ENCODE results near the gene GUCY1A2. TPM values are rescaled to one million over a fixed set of nuclear protein-coding genes. Genes with fewer than 3 reads are reported as not detected.

The GUCY1A2 gene
- total and polyA plus RNA-seq, 12 donors = 0.68 to 18.5 (median 8.1) TPM

DNA sequence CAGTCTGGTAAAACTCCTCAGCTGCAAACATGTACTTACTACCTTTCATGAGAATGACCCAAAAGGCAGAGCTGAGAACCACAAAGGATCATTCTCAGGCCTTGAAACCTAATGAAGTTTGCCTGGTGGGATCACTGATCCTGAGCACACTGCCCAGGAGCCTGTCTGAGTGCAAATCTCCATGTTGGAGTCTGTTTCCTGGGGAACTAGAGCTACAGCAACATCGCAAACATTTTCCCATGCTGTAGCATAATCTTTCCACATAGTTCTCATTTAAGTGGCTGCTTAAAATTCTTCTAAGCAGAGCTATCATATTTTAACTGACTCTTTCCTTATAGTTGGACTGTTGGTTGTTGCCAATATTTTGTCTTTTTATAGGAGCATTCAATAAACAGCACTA lies 58.5 kb downstream of the GUCY1A2 start:
- intact Hi-C loops (cut with DNase I) = no loop called here

DNA sequence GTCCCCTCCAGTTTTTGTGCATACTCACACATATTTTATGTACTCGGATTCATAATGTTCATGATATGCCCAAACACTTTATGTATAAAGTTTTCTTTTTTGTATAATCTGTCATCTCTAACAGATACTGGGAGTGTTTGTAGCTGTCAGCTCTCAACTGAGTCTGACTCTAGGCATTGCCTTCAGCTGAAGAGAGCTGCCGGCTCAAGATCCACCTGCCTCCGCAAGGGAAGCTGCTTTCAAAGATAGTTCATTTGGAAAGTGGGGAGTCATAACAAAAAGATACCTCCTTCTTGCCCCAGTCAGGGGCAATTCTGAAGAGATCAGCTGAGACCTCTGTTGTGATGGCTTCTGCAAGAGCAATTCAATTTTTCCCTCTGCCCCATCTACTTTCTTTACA lies 58.9 kb downstream of the GUCY1A2 start:
- H3K36me3 ChIP-seq = no peaks in the 10 kb centered on the region
- DNase-seq (no peak), ATAC-seq (no peak)
- no peaks in the 10 kb centered on the region for H3K9me3 ChIP-seq
- TF ChIP-seq, protein P1, sequence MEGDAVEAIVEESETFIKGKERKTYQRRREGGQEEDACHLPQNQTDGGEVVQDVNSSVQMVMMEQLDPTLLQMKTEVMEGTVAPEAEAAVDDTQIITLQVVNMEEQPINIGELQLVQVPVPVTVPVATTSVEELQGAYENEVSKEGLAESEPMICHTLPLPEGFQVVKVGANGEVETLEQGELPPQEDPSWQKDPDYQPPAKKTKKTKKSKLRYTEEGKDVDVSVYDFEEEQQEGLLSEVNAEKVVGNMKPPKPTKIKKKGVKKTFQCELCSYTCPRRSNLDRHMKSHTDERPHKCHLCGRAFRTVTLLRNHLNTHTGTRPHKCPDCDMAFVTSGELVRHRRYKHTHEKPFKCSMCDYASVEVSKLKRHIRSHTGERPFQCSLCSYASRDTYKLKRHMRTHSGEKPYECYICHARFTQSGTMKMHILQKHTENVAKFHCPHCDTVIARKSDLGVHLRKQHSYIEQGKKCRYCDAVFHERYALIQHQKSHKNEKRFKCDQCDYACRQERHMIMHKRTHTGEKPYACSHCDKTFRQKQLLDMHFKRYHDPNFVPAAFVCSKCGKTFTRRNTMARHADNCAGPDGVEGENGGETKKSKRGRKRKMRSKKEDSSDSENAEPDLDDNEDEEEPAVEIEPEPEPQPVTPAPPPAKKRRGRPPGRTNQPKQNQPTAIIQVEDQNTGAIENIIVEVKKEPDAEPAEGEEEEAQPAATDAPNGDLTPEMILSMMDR (IDR thresholded peaks at IDR 0.05) = no peak
- H3K27me3 ChIP-seq = no peaks in the 10 kb centered on the region
- intact Hi-C loops (cut with DNase I) = no loop called here
- H3K27ac ChIP-seq = no peak overlapping the region
- H3K4me1 ChIP-seq = peaks cover 0 to 26% (median 8%) of the 10 kb centered on the region in 9 donors
- no peak overlapping the region for H3K4me3 ChIP-seq
- 69 to 70% methylated on average over 3 of the region's 3 CpGs for WGBS, 2 donors

More for the DNA sequence above, 58.5 kb downstream of the GUCY1A2 start:
- no peaks in the 10 kb centered on the region for H3K27me3 ChIP-seq
- DNase-seq (no peak), ATAC-seq (peak in 1 of 8 donors; percentile 45)
- WGBS, 2 donors = 41 to 47% methylated on average over 1 of the region's 1 CpG
- H3K36me3 ChIP-seq = no peaks in the 10 kb centered on the region
- H3K27ac ChIP-seq = no peak overlapping the region
- H3K4me1 ChIP-seq = peaks cover 0 to 26% (median 8%) of the 10 kb centered on the region in 9 donors
- TF ChIP-seq, protein P1 (IDR thresholded peaks at IDR 0.05) = no peak
- H3K9me3 ChIP-seq = no peaks in the 10 kb centered on the region
- no peak overlapping the region for H3K4me3 ChIP-seq

DNA sequence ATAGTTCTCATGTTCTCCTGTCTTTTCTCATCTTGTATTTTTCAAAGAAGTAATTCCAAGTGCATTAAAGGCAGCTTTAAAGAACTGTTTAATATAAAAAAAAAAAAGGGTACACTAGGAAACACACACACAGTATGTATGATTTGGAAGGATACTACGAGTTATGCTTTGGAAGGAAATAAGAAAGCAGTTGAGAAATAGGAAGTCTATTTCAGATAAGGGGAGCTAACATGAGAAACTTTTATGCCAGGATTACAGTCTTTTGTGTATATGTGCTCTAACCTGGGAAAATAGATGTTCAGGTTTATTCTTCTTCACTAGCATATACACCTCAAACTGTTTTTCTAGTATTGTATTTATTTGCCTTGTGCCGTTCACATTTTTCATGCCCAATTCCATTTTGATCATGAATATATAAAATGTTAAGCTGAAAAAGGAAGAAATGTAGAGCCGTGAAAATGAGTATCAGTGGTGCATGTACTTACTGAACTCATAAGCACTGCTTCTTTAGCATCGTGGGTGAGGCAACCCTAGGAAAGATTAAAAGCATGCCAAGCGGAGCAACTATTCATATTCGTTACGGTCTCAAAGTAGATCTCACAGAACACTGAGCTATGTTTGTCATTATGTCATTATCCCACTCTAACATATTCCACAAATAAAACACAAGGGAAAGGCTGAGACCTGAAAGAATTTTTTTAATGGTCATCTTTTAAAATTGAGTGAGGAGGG lies 59.6 kb downstream of the GUCY1A2 start:
- intact Hi-C loops (cut with DNase I) = no loop called here
- TF ChIP-seq, protein P1 (IDR thresholded peaks at IDR 0.05) = no peak
- no peaks in the 10 kb centered on the region for H3K9me3 ChIP-seq
- no peaks in the 10 kb centered on the region for H3K27me3 ChIP-seq
- 29 to 33% methylated on average over 7 of the region's 7 CpGs for WGBS, 2 donors
- H3K27ac ChIP-seq = no peak overlapping the region
- DNase-seq (no peak), ATAC-seq (peak in 1 of 8 donors; percentile 74)
- no peak overlapping the region for H3K4me3 ChIP-seq
- no peaks in the 10 kb centered on the region for H3K36me3 ChIP-seq
- H3K4me1 ChIP-seq = peaks cover 0 to 26% (median 8%) of the 10 kb centered on the region in 9 donors

DNA sequence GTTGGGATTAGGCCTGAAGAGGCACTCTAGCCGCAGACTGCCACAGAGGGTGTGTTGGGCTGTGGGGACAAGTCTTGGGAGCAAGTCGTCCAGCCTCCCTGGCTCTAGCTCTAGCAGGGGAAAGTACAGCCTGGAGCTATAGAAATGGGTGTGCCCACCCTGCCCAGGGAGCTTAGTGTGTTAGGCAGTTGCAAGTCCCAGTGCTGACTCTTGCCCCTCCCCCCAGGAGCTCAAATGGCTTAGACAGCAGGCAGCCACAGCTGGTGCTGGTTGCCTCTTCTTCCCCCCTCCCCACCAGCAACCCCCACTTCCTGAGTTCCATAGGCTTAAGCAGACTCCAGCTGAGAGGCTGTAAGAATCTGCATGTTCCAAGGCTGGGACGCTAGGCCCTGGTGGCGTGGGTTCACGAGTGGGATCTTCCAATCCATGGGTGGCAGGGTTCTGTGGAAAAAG lies 61.2 kb downstream of the GUCY1A2 start:
- no peaks in the 10 kb centered on the region for H3K9me3 ChIP-seq
- DNase-seq (peak in 1 of 2 donors; percentile 3), ATAC-seq (no peak)
- H3K36me3 ChIP-seq = no peaks in the 10 kb centered on the region
- no peaks in the 10 kb centered on the region for H3K27me3 ChIP-seq
- intact Hi-C loops (cut with DNase I) = no loop called here
- H3K27ac ChIP-seq = no peak overlapping the region
- TF ChIP-seq, protein P1 (IDR thresholded peaks at IDR 0.05) = no peak
- WGBS, 2 donors = 91 to 93% methylated on average over 5 of the region's 5 CpGs
- H3K4me3 ChIP-seq = no peak overlapping the region
- H3K4me1 ChIP-seq = peaks cover 0 to 26% (median 8%) of the 10 kb centered on the region in 9 donors
